ENCODE results near the gene LRIG3.

DNA sequence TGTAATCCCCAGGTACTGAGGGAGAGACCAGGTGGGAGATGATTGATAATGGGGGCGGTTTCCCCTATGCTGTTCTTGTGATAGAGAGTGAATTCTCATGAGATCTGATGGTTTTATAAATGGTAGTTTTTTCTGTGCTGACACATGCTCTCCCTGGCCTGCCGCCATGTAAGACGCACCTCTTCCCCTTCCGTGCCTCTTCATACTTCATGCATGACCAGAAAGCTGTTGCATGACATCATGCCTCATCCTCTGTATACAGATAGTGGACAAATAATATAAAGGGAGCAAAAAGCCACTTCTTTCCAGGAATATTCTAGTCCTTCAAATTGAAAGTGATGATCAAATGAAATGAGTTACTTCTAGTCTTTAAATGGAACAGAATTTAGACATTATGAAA is 47.3 kb upstream of the LRIG3 start:
- TF ChIP-seq CTCF (IDR thresholded peaks at IDR 0.05) (no peak), POLR2A (IDR thresholded peaks at IDR 0.05) (no peak)

All from transverse colon (tissue), 3 donors.